DMS79 treated with DMSO at 0.1 percent for 48 hours (cell line): ENCODE measurements around the gene MSL1.

ENCODE experiments used
- DNase-seq: peaks from one replicate; lab custom pipeline; 2025; lab: John Stamatoyannopoulos, UW

The MSL1 gene

DNA sequence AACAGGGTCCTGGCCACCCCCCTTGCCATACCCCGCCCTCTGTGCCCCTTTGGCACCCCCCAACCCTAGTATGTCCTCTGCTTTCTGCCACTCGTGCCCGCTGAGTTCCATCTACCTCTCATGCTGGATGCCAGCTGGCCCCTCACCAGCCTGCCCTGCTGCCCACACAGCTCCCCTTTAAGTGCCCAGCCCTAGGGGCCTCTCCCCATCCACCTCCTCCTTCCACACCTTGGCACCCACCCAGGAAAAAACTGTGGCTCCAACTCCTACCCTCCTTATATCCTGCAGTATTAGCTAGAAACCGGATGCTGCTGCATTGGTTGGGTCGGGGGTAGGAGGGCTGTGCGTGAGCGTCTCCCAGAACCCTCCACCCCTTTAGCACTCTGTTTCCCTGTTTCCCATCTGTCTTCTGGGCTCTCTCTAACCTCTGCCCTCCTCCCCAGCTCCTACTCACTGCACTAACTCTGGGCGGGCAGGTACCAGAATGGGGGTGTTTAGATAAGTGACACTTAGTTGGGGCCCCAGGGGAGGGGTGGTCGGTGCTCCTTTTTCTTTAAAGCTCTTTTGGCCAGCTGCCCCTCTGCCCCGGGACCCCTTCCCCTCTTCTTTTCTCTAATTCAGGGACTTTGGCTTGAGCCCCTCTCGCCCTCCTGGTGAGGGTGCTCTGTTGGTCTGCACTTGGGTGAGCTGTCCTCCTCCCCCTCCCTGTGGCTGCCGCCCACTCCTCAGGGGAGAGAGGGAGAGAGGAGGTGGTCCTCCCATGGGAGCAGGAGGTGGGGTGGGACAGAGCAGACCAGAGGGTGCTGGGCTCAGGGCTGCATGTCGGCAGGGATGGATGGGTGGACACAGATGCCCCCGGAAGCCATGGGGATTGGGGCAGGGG, 31.3 kb upstream of the MSL1 start:
- DNase-seq, result peak; percentile 5

DNA sequence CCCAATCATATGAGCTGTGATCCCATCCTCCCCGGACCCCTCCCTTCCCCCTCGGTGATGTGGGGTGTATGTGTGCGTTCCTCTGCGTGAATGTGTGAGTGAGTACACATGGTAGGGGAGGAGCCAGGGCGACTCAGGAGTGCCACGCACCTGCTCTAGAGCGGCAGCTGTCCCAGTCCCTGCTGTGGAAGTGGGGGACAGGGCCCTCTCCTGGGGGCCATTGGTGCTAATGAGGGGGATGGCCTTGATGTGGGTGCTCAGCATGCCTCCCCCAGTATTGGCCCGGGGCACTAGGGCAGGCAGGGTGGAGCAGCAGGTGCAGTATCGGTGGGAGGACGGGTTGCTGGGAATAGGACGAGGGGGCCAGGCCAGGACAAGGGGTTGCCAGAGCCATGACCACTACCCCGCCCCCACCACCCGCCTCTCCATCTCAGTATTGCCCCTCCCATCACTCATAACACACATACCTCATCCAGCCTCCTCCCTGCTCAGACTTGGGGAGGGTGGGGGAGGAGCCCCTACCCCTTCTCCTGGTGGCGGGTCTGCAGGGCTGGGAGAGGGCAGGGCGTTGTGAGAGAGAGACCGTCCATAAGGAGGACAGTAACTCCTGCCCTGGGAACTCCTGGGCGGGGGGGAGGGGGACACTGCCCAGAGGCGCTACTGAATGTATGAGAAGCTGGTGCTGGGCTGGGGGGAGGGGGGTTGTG, 29.9 kb upstream of the MSL1 start:
- peak; percentile 22 for DNase-seq

DNA sequence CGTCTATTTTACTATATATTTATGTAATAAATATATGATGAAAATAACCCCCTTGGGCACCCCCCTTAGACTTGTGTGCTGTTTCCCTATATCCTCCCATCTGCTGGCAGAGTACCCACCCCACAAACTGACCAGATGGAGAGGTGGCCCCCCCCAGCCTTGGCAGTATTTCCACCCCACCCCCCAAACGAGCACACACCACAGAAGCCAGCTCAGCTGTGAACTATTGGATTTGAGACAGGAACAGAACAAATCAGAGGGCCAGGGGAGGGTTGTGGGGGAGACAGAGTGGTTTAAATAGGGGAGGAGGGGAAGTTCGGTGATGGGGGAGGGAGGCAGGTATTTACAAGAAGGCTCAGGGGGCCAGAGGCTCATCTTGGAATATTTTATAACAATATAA, 29.2 kb upstream of the MSL1 start:
- DNase-seq, result no peak

DNA sequence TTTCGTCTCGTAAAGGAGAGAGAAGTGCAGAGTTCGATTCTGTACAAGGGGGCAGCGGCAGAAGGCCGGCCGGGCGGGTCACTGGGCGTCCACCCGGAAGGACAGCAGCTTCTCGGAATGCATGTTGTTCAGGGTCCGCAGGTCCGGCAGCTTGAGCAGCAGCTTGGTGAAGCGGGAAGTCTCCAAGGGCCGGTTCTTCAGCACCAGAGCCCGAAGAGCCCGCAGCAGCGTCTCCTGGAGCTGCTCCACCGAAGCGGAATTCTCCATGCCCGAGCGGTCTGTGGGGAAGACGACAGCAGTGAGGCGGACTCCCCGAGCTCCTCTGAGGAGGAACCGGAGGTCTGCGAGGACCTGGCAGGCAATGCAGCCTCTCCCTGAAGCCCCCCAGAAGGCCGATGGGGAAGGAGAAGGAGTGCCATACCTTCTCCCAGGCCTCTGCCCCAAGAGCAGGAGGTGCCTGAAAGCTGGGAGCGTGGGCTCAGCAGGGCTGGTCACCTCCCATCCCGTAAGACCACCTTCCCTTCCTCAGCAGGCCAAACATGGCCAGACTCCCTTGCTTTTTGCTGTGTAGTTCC, 28.7 kb upstream of the MSL1 start:
- DNase-seq, result no peak

DNA sequence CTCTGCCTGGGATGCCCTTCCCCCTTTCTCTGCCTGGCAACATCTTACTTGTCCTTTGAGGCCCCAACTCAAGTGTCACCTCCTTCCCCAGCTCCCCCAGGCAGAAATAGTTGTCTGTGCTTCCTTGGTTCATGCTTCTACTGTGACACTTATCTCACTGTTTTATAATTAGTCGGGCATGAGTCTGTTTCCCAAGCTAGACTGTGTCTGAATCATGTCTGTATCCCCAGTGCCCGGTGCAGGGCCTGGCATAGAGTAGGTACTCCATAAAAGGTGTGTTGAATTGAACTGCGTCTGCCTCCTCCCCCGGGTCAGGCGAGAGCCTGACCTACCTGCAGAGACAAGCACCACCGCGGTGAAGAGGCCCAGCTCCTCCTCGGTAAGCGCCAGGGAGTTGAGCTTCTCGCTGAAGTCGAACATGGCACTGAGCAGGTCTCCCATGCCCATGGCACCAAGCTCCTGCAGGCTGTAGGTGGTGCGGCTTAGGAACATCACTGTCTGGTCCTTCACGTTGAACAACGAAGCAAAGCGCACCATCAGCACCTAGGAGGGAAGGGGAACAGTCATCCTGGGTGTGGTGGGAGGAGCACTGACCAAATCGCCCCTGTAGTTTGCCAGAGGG, 28.1 kb upstream of the MSL1 start:
- DNase-seq, result no peak

DNA sequence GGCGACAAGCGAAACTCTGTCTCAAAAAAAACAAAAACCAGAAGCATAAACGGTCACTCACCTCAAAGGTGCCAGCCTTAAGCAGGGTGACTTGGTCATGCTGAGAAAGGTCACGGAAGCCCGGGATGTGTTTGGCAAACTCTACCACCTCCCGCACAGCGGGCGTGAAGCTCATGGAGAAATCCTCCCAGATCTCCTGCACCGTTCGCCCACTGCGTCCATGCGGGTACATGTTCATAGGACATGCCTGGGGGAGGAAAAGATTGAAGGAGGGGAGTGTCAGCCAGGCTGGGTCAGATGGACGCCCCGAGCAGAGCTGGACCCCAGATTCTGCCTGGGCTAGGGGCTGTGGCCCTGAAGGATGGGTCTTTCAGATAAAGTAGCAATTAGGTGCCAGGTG, 26.9 kb upstream of the MSL1 start:
- DNase-seq, result no peak

DNA sequence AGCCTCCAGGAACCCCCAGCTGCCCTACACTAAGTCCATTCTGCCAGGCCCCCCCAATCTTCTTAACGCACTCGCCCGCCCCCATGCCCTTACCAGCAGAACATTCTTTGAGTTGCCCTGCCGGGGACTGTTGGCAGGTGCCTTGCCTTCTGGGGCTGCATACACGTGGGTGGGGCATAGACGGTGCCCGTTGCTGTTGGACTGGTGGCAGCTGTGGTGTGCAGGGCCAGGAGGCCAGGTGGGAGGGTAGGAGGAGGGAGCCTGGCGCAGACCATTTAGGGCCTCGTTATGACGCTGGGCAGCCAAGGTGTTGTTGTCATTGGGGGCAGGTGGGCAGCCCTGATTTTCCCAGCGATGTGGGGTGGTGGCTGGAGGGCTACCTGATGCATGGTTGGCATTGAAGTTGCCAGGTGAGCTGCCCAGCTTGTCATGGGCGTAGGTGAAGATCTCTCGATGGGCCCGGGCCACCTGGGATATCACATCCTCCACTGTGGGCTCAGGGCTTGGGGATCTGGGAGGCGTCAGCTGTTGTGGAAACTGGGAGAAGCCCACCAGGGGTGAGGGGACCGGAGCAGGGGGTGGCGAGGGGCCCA, 26.3 kb upstream of the MSL1 start:
- DNase-seq, result no peak

DNA sequence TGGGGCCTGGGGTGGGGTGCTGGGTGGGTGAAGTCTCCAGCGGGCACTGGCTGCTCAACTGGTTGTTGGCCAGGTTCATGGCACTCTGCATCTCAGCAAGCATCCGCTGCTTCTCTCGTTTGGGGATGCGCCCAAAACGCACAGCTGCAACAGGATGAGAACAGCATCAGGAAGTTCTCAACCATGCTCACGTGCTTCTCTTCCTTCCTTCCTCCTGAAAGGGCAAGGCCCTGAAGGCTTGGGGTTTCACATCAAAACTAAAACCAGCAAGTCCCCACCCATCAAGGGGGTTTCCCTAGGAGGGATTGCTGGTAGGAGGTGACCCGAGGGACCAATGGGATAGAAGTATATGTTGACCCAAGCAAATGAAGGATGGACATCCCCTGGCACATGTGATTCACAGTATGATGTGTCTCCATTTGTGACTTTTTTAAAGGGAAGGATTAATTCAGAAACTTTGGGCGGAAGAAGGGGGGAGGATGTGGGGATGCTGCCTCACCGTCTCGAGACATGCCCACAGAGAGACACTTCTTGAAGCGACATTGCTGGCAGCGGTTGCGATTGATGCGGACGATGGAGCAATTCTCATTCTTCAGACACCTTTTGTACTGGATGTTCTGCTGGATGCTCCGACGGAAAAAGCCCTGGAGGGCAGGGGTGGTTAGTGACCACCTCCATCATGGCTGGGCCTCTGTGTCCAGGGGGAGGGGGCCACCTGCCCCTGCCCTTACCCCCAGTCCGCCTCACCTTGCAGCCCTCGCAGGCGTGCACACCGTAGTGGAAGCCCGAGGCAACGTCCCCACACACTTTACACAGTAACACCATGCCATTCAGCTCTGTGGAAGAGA, 25.6 kb upstream of the MSL1 start:
- no peak for DNase-seq

DNA sequence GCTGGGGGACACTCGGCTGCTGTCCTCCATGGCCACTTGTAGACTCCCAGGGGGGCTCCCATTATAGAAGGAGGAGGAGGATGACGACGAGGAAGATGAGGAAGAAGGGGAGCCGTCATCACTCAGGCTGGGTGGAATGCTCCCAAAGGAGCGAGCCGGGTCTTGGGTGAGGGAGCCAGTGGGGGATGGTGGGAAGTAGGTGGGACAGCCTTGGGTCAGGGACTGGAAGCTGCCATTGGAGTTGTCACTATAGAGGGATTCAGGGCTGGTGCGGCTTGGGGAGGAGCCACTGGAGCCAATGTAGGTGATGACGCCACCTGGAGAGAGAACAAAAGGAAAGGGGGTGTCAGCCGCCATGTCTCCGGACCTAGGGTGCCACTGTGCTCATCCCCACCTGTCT, 24.7 kb upstream of the MSL1 start:
- no peak for DNase-seq

DNA sequence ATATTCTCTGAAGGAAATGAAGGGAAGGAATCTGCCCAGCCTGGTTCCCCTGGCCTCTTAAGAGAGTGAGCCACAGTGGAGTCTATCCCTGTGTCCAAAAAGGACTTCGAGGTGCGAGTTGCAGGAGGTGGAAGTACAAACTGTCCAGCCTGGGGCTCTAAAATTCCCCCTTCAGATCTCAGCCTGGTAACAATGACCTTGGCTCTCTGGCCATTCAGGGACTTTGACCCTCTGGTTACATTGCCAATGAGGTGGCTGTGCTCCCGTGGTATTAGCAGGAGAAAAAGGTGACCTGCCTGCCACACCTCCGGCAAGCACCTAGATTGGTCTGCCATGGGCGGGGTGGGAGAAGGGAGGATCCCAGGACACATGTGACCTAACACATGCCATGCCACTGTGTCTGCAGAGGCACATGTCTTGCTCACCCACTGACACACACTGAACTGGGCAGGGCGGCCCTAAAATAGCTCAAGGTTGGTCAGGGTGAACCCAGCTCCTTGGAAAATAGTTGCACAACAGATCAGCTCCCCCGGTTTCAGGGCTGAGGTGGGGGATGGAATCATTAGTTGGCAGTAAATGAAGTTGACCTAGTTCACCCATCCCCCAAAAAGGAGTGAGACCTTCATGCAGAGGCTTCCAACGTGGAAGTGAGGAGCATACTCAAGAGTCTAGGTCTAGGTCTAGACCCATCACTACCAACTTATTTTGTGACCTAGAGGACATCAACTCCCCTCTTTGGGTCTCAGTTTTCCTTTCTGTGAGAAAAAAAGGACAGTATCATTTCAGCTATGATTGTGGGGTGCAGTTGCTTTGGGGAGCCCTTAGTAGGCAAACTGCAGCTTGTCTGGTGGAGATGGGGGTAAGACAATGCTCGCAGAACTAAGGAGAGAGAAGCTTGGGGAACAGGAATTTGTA, 23.6 kb upstream of the MSL1 start:
- no peak for DNase-seq

DNA sequence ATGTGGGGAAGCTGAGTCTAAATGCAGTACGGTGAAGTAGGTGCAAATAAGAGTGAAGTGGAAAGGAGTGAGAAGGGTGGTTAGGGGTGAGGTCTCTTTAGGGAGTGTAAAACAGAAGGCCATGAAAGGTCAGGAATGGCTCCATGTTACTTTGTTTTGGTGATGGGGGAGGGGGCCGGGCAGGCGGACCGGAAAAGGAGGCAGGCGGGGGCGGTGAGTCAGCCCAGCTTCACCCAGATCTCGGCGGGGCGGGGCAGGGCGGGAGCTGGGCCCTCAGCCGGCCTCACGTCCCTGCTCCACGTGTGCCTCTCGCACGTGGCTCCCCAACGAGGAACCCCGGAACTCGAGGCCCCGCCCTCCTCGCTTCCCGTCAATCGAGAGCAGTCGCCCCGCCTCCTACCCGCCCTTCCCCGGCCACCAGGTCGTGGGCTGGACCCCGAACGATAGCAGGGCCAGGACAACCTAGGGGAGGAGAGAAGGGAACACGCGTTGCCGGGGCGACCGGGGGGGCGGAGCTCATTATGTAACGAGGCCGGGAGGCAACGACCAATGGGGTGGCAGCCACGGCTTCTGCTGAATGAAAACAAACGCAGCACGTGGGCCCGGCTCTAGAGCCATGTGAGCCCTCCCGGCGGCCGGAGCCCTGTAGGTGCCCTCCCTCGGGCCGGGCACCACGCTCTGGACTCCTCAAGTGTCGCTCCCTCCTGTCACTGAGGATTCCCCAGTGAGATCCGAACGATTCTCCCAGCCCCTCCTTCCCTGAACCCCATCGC, 22.7 kb upstream of the MSL1 start:
- peak; percentile 90 for DNase-seq

DNA sequence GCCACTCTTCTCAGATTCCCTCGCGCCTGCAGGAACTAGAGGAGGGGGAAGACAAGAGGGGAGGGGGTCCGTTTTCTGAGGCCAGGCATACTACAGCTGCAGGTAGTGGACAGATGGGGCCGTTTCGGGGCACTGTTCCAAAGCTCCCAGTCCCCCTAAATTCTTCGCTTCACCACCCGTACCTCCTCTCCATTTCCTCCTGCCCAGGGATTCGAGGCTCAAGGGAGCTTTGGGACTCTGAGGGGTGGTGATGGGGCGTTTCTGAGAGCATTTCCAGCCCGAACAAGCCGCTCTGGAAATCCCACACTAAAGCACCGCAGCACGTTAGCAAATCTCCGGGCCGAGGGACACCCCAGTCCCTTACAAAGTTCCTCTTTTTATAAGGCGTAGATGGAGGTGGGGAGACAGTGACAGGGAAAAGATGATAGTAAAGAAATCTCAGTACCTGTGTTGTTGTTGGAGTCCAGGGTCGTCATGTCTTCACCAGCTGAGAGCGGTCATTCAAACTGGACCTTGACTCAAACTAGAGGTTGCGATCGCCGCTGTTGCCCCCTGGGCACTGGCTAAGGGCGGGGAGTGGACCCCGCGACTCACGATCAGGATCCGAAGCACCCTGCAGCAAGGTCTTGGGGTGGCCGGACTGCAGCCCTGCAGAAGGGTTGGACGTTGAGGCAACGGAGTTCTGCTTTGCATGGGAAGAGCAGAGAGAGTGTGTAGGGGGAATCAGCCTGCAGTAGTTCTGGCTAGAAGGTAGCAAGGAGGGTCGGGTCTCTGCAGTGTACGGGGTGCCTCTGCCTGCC, 22.0 kb upstream of the MSL1 start:
- DNase-seq, result no peak

DNA sequence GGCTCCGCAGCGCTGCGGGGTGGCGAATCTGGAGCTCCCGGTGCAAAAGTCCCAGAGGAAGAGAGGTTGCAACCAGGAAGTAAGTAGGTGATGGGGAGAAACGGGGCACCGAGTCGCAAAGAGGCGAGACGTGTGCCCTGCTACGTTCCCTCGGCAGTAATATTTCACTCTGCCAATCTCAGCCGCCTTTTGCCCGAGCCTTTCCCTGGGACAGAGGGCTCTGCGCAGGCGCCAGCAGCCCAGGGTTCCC, 21.4 kb upstream of the MSL1 start, which contains the start of gene NR1D1:
Gene NR1D1 (minus strand): TSS at position 171 of the 250 bp plus-strand sequence. CDS start 495 bp downstream, outside the sequence.
- no peak for DNase-seq

DNA sequence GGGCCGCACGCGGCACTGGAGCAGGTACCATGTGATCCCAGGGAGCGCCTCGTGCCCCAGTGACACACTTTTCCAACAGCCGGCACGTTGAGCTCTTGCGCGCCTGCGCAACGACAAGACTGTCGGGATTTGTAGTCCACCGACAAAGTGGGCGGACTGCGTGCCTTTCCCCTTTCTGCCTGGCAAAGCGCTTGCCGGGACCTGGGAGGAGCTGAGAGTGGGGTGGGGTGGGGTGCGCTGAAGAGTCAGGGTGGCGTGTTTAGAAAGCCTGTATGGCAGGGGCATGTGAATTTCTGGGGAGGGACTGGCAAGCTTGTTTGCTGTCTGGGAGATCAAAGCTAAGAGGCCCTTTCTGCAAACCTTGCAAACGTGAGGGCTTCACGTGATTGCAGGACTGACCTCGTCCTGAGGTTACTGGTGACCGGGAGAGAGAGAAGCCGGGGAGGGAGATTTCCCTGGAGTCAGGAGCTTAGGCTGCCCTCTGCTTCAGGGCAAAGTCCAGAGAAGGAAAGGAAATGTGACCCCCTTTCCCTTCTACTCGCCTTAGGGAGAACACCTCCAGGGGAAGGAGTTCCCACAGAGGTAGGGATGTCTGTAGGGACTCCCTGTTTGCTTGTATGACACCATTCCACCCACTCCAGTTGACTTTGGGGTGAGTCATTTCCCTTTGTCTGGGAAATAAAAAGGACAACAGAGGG, 21.0 kb upstream of the MSL1 start:
- DNase-seq, result peak; percentile 90

DNA sequence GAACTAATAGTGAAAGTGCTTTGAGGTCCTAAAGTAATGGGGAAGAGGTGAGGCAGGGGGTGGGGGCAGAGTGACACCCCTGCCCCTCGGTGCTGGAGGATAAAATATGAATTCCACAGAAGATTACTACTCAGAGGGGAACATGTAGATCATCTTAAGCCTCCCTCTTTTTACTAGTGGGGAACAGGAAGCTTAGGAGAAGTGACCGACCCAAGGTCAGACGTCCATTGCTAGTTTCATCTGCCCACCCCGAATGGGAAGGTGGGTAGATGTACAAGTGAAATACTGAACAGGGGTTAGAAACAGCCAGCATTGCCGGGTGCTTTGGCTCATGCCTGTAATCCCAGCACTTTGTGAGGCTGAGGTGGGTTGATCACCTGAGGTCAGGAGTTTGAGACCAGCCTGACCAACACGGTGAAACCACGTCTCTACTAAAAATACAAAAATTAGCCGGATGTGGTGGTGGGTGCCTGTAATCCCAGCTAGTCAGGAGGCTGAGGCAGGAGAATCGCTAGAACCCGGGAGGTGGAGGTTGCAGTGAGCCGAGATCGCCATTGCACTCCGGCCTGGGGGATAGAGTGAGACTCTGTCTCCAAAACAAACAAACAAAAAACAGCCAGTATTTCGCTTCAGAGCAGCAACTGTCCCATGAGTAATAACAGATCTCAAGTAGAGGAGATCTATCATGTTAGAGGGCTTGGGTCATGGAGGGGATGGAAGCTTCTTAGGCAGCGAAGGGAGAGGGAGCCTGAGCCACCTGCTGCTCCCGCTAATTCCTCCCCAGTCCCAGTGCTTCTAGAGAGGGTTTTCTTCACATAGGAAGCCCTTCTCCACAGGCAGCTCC, 20.2 kb upstream of the MSL1 start:
- DNase-seq, result no peak

DNA sequence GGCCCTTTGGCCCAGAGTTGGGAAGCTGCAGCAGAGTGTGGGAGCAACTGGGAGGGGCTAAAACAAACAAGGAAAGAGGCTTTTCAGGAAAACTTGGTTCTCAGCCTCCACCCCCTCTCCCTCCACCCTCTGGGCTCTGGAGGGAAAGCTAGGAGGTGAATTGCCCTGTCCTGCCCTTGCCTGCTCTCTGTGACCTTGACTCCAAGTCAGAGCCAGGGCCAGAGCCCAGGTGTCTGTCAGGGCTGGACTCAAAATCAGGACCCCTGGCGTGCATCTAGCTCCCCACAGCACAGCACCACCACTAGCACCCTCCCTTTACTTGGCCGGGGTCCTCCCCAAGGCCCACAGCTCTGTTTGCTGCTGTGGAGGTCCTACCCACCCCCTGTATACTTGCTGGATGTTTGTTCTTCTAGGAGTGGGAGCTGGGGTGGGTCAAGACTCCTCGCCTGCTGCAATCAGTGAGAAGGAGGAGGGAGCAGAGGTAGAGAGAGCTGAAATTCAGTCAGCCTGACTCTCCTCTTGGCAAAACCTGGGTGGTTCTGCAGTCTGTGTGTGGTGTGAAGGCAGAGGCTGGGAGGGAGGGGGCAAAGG, 18.6 kb upstream of the MSL1 start:
- DNase-seq, result no peak

DNA sequence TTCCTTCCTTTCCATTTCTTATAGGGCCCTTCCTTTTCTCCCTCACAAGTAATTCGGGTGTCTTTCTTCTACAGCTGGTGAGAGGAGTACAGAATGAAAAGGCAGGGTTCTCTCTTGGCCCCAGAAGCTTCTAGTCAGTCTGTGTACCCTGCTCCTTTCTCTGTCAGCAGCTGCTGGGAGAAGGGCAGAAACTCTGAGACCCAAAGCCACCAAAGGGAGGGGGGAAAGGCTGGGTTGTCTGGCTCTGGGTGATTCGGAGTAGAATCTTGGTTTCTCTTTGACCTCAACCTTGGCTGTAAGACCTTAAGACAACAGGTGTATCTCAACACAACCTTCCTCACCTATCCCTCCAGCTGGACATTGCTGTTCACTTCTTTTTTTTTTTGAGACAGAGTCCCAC, 18.1 kb upstream of the MSL1 start:
- no peak for DNase-seq
